HG03457 (cell line): ENCODE data around the gene SNCB.

ENCODE experiments used
- ATAC-seq: cut with Tn5 transposase; IDR thresholded peaks from one replicate; pipeline ENCODE4 v1.9.1; 2021; ENCODE audit warnings: moderate number of reproducible peaks; ENCODE audit not compliant: unreplicated experiment

SNCB gene

DNA sequence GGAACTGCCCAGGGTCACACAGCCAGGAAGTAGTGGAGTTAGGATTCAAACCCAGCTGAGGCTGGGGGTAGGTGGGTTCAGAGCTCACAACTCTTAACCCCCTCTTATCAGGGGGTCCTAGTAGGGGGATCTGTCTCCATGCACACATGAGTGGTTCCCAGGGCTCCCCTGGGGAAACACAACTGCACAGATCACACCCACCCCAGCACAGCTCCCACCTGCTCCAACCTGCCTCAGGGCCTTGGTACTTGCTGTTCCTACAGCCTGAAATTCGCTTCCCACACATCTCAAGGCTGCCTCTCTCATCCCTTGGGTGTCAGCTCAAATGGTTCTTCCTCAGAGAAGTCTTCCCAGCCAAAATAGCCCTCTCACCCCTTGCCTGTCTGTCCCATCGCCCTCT, 4.8 kb downstream of the SNCB start:
- no peak for ATAC-seq

DNA sequence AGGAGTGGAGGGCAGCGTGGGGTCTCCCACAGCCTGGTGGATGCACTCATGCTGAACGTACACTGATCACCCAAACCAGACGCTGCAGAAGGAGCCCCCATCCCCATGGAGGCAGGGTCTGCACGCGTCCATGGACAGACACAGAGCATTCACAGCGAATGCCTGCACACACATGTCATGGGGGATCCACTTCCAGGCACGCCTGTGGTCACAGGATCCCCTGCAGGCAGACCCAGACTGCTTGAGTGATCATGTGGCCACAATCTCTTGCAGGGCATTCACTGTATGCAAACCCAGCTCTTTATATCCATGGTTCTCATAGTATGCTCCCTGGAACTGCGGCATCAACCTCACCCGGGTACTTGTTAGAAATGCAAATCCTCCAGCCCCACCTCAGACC, 5.4 kb downstream of the SNCB start:
- ATAC-seq, result no peak

DNA sequence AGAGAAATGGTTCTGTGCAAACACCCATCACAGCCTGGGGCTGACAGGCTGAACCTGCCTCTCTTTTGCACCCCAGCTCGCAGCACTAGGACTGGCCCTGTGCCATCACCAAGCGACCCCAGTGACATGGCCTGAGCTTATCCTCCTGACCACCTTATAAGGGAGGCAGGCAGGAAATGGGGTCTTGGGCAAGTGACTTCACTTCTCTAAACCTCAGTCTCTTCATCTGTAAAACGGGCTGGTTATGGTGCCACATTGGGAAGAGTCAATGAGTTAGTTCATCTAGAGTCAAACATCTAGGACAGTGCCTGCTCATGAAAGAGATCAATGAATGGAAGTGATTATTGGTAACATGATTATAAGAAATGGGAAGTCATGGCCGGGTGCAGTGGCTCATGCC, 6.2 kb downstream of the SNCB start:
- ATAC-seq, result no peak

DNA sequence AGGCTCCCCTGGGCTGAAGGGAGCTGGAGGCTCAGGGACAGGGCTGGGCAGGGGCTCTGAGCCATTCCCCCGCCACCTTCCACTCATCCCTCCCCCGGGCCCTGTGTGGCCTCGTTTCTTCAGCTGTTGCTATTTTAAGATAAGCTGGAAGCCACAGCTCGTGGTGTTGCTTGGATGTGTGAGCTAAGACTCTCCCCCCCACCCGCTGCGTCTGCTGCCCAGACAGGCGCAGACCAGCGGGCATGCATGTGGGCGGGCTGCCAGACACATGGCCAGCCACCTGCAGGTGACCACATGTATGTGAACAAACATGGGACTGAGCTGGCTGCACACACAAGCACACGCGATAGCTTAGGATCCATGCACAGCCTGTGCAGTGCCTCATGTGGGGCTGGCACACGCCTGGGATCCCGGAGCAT, 8.7 kb downstream of the SNCB start:
- no peak for ATAC-seq

DNA sequence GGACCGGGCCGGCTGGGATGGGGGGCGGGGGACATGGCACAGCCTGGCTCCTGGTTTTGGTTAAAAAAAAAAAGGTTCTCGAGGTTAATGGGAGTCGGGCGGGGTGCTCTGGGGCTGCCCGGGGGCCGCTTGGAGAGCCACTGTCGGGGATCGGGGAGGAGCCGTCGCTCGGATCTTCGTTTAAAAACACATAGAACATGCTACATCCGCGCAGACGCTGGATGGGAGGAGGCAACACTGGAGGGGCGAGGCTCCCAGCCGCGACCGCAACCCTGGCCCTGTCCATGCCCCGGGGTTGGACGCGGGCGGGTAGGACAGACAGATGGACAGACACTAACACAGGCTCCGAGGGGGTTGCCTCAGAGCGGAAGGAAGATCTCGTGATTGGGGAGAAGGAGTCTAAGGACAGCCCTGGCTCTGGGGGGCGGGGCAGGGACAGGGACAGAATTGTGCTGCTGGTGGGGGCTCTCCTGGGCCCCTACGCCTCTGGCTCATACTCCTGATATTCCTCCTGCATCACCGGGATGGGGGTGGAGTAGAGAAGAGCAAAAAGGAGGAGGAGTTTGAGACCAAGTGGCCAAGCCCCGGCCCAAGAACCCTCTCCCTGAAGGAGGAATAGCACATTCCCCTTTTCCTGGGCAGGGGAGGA, 9.9 kb downstream of the SNCB start:
- no peak for ATAC-seq

DNA sequence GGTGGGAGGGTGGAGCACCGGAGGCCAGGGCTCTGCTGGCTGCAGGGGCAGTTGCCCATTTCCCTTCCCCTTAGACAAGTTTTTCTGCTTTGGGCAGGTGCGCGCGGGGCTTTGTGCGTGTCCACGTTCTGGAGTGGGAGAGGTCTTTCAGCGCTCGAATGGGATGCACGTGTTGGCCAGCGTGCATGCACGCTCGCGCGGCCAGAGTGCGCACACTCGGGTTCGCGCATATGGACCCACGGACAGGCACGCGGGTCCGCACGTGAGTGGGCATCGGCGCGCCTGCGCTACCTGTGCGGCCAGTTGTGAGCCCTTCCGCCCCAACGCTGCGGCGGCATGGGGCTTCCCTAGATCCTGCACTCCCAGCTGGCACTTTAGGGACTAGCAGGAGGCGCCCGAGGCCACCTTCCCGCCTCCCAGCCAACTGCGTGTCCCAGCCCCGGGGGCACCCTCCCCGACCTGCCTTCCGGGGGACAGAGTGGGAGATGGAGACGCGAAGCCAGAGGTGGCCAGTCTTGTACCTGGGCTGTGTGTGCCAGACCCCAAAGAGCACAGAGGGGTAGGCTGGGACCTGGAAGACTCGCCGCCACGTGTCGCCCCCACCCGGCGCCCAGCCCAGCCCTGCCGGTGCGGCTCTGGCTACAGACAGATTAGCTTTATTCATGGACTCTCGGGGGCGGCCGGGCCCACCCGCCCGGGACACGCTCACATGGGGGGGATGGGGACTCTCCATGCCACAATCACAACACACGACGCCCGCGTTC, 10.6 kb downstream of the SNCB start:
- no peak for ATAC-seq

DNA sequence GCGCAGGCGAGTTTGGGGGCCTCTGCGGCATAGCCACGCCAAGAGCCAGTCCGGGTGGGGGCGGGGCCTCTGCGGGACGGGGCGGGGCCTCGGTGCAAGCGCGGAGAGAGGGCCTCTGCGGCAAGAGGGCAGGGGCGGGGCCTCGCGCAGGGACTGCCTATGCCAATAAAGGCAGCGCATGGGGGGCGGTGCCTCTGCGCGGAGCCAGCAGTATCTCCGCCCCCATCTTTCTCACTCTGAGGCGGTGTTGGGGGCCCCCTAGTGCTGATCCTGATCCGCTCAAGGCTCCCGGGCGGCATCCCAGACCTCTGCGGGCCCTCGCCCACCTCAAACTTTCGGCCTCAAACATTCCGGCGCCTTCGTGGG, 11.1 kb downstream of the SNCB start:
- no peak for ATAC-seq

DNA sequence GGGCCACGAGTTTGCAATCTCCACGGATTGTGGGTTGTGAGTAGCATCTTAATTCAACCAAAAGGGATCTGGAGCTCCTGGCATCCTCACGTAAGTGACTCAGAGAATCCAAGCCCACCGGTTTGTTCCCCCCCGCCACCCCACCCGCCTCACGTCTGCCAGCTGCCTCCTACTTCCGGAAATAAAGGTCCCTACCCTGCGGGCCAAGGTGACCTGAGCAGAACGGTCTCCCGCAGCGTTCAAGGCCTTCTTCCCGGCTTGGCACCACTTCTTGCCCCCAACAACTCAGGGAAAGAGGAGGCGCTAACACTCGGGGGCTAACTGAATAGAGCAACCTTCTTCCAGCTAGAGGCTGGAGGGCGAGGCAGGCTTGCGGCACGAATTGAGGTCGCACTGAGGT, 11.6 kb downstream of the SNCB start:
- ATAC-seq, result no peak

DNA sequence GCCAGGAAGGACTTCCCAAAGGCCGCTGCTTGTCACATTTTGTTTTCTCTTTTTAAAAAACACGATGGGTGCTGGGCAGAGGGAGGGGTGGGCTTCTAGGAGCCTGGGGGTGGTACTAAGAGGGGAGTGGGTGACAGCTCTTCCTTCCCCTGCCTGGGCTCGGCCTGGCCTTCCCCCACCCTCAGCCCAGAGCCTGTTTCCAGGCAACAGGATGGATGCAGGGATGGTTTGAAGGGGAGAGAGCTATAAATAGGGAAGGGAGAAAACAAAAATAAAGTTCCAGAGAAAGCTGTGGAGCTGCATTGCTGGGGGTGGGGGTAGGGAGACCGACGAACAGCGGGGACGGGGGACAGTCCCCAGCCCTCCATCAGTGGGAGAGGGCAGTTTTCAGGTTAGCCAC, 13.8 kb downstream of the SNCB start:
- ATAC-seq, result no peak

DNA sequence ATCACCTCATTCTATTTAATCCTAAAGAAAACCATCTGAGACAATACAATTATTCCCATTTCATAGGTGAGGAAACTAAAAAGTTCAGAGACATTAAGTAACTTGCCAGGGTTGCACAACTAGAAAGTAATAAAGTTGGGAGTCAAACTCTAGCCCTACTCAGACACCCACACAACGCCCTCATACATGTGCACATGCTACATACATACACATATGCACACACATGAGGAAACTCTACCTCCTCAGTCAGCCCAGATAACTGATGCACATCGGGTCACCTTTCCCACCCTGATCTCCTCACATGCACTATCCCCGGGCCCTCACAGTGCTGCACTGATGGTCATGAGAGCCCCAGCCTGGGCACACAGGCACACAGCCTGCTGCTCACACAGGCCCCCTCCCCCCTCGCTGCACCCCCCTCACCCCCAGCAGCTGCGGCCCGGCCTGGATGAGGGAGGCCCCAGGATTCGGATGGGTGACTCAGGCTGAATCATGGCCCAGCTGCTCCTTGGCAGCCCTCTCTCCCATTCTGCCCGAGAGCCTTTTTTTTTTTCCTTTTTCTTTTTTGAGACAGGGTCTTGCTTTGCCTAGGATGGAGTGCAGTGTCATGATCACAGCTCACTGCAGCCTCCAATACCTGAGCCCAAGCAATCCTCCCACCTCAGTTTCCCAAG, 15.4 kb downstream of the SNCB start:
- no peak for ATAC-seq

DNA sequence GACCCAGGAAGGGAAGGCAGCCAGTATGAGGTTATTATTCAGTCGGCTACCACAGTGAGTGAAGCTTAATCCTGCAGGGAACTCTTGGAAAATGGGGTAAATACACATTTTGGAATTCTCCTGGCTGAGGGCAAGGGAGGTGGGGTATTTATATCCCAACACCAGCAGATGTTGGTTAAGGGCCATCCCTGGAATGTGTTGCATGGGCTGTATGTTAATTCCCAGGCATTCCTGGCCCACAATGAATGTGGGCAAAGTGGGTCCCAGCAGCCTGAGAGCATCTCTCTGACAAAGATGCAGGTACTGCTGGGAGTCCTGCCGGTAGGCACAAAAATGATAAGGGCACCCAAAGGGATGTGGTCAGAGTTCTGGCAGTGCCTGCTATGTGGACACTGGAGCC, 17.5 kb downstream of the SNCB start:
- no peak for ATAC-seq

DNA sequence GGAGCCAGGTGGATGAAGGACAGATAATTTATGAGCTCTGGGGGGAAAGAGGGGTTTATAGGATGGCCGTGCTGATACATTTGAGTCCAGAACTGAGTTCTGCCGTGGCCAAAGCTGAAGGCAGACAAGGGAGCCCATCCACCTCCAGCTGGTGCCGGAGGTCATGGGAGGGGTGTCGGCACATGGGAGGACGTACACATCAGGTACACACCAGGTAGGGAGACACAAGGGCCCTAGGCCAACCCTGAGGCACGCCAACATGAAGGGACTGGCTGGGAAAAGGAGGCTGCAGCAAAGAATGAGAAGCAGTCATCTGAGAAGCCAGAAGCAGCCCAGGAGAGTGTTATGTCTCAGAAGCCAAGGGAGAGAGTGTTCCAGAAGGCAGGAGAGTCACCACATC, 18.3 kb downstream of the SNCB start:
- ATAC-seq, result no peak

DNA sequence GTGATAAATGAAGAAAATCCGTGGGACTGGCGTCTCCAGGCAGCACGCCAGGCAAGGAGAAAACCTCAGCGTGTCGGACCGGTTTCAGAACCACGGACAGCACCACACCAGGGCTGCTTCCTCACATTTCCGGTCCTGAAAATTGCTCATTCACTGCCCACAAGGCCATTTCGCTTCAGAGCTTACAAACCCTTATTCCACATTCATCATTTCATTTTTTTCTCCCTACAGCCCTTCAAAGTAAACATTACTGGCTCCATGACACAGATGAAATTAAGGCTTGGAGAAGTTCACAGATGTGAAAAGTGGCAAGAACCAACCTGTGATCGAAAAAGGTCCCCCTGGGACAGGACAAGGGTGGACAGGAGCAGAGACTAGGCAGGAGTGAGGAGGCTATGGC, 18.9 kb downstream of the SNCB start:
- ATAC-seq, result no peak

DNA sequence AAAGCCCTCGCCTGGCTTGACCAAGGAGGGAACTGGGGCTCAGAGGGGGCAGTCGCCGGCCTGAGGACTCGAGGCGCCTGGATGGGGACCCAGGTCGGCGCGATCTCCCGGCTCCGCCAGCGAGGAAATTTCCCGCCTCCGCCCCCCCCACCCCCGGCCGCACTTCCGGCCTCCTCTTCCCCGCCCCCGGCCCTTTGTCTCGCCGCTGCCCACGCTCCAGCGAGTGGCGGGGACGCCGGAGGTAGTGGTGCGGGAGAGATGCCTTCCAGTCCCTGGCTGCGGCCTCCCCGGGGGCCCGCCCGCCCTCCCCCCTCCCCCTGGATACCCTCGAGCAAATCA, 19.9 kb downstream of the SNCB start:
- no peak for ATAC-seq

DNA sequence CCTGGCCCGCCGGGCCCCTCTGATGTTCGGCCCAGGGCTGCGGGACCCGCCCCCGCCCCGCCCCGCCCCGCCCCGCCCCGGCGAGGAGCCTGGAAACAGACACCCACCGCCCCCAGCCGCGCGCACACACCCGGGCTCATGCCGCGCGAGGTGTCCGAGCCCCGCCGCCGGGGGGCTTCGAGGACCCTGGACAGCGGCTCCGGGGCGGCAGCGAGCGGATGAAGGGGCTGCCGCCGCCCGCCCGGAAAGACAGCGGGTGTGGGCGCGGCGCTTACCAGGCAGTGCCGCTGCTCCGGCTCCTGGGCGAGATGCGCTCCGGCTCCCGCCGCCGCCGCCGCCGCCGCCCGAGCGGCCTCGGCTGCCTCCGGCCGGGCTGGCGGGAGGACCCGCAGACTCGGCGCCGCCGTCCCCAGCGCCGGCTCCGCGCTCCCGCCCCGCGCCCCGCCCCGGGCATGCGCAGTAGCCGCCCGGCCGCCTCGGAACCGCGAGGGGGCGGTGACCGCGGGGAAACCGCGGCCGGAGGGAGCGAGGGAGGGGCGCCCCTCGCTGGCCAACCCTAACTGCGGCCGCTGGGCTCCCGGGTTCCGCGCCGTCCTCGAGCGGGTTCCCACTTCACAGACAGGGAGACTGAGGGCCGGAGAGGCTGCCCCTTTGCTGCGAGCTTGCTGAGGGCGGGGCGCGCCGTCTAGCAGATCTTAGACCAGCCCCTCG, 20.5 kb downstream of the SNCB start, which contains the start of gene GPRIN1:
Gene GPRIN1 (minus strand): TSS at position 433 of the 711 bp plus-strand sequence. CDS start 10,322 bp downstream, outside the sequence.
- ATAC-seq, result peak; percentile 61

DNA sequence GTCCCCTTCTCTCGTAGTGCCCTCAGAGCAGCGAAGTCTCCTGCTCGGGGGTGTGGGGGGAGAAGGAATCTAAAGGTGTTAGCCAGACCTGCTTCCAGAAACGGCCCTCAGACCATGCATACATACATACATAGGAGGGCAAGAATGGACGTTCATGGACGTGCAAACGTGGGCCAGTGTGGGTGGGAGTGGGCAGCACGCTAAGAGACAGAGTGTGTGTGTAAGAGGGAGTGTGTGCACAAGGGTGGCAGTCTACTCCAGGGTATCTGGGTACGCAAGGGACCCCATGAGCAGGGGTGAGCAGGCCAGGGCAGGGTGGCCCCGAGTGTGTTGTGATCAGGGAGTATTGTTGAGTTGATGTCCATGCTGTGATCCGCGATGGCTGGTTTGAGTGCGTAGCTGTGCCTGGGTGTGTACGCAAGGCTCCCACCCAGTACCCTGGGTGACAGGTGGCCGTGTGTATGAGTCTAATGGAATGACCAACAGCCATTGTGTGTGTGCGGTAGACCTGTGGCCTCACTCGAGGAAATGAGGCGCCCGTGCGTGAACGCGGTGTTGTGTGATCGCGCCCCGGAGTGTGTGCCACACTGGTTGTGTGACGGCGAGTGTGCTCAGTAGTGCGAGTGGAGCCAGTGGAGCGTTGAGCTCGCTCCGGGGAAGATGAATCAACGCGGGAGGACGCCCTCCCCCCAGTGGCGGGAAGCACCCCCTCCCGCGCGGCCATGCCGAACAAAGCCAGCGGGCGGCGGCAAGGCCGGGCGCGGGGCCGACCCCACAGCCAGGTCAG, 21.2 kb downstream of the SNCB start:
- ATAC-seq, result peak; percentile 20

DNA sequence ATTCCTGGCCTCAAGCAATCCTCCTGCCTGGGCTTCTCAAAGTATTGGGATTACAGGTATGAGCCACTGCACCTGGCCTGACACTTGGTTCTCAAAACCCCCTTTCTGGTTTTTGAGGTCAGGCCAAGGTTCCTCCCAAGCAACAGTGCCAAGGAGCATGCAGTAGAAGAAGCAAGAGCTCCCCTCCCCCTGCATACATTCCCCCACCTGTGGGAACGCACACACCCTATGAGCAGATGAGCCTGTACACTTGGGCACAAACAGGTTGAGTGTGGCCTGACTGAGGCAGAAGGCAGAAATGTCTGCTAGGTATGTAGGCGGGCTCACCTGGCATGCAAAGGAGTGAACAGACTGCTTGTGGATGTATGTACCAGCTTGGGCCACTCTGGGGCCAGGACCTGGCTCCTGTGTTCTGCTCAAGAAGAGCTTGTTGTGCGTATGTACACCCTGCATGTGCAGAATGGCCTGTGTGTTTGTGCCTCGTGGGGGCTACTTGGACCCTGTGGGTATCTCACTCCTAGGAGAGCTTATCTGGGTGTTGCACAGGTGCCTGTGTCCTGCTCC, 22.1 kb downstream of the SNCB start:
- ATAC-seq, result no peak

DNA sequence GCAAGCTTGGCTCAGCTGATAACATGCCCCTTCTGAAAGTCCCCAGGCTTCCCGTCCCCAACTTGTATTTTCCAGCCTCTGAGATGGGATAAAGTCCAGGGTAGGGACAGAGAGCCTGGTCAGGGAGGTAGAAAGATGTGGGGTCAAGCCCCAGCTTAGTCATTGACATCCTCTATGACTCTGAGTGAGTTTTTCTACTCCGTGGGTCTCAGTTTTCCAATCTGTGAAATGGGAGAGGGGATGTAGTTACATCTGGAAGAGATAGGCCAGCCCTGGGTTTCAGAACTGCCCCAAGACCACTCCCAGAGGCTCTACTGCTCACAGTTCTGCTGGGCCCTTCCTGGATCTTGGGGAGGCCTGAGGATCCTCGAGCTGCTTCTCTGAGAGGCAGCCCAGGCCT, 23.5 kb downstream of the SNCB start:
- no peak for ATAC-seq

DNA sequence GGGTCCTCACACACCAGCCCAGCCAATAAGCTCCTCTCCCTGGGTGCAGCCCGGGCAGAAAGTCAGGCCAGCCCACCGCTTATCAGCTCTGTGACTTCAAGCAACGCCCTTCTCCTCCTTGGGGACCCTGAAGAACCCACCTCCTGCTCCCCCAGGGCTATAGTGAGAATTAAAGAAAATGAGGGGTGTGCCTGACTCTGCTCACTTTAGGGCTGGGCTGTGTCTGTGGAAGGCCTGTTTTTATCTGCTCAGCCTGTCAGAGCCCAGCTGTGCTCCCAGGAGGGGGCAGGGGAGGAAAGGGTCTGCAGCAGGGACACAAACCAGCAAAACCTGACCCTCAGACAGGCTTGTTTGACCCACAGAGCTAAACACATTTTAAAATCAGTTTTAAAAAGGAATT, 24.3 kb downstream of the SNCB start:
- no peak for ATAC-seq

DNA sequence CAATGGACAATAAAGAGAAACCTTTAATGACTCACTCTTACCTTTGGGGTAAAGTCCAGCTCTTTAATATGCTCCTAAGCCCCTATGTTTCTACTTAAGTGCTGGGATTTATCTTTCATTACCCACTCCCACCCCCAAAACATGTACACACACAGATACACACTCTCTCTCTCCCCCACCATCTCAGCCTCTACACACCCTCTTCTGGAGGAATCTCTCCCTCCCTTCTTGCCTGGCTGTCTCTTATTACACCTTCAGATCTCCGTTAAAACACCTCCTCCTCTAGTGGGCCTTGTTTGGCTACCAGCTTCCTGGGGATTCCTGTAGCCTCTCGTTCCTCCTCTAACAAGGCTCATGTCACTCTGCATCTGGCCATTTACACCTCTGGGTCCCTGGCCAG, 27.2 kb downstream of the SNCB start:
- ATAC-seq, result no peak
